HG02885 (cell line): ENCODE data around the gene FXYD2.
"Not testable (repeated sequence)": the region's sequence is repeated elsewhere in the genome, so short reads cannot be mapped to it uniquely, and the experiment has no call there.

Experiments
- ATAC-seq: cut with Tn5 transposase; IDR thresholded peaks from one replicate; pipeline ENCODE4 v1.9.1; 2021; ENCODE audit warnings: mild to moderate bottlenecking; ENCODE audit not compliant: unreplicated experiment, poor library complexity

The FXYD2 gene

DNA sequence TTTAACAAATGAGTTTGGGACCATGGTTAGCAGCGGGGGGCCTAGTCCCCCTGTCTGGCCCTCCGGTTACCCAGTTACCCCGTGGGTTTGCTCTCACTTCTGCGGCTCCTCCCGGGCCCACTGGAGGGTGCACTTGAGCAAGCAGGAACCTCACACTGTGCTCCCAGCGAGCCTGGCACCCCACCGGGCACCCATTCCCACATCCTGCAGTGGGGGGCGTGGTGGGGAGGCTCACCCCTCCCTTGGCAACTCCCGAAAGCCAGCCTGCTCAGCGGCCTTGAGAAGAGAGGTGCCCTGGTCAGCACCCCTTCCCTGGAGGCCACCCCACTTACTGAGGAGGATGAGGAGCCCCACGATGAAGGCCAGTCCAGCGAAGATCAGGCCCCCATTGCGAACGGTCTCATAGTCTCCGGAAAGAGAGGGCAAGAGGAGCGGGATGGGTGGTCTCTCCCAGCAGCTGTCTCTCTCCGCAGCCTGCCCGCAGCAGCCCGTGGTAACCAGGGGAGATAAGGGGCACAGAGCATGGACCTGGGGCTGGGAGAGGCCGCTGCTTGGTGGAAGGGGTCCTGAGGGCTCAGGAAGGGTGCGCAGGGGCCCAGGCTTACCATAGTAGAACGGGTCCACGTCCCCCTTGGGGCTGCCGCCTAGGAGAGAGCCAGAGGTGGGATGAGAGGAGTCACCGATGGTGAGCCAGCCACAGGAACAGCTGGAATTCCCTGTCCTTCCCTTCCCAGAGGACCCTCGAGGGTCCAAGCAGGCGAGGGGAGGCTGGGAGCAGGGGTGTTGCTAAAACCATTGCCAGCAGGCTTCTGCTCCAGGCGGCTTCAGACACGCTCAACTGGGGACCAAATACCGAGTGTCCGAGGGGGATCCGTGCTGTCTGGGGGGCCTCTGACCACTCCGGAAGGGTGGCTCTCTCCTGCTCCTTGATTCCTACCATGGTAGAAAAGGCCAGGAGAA, 2.2 kb downstream of the FXYD2 start:
- no peak for ATAC-seq

DNA sequence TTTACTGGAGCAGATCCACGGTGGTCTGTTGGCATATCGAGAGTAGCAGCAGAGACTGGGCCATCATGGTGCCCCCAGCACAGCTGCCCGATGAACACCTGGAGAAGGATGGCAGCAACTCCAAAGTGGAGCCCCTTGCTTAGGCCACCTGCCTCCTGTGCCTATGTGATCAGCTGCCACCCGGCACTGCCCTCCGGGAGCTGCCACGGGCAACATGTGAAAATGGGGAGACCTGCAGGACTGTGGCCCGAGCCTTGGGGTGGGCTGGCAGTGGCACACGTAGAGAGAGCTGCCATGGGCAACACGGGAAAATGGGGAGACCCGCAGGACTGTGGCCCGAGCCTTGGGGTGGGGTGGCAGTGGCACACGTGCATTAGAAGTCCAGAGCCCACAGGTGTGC, 3.1 kb downstream of the FXYD2 start:
- ATAC-seq = no peak

DNA sequence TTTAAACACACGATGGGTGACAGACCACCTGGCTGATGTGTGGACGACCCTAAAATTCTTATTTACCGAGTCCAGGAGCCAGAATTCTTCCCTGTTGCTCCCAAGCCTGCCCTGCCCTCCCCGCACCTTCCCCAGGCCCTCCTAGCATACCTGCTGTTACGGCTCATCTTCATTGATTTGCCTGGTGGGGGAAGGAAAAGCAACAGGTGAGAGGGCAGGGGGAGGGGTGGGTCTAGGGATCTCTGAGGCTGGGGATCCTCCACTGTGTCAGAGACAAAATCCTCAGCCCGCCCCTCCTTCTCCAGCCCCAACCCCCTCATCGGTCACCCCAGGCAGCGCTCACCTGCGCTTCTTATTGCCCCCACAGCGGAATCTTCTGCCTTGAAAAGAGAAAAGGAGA, 4.0 kb downstream of the FXYD2 start:
- ATAC-seq = no peak

GRCh38 chr11:117820071-117820470, 4.5 kb downstream of the FXYD2 start:
- no peak for ATAC-seq

DNA sequence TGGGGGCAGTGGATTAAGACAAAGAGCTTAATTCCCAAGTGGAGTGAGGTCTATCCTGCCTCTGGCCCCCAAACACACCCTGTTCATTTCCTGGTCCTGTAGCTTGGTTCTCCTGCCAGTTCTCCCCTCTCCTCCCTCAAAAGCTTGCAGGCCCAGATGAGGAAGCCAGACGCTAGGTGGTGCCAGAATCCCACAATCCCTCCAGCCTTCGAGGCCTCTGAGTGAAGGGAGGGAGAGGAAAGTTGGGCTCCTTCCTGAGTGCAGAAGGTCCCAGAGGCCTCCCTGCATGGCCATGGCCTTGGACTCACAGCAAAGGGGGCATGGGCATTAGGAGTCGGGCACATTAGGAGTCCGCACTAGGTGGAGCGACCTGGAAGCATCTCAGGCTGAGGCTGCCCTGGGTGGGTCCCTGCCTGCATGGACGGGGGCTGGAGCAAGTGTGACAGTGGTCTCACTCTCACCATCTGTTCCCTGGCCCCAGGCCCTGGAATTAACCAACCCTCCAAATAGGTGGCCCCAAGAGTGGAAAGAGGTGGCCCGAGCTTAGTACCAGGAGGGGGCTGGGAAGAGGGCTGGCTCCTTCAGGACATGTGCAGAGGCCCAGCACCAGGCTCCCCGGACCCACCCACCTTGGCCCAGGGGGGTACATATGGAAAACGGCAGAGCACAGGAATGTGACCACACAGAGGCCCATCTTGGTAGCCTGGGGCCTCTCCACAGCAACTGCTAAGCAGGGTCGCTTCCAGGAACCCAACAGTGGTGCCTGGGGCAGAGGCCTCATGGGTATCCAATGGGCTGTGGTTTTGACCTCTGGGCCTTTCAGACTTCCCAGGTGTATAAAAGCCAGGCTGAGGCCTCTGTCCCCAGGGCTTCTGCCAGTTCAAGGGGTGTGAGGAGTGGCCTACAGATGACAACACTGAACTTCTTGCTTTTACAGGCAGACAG, 5.2 kb downstream of the FXYD2 start:
- ATAC-seq = no peak

- no peak for ATAC-seq
Observed at GRCh38 chr11:117818041-117818873, 6.3 kb downstream of the FXYD2 start.

- no peak for ATAC-seq
Observed at GRCh38 chr11:117817368-117818040, 7.0 kb downstream of the FXYD2 start.

- ATAC-seq = no peak
Observed at GRCh38 chr11:117816846-117817367, 7.6 kb downstream of the FXYD2 start.

DNA sequence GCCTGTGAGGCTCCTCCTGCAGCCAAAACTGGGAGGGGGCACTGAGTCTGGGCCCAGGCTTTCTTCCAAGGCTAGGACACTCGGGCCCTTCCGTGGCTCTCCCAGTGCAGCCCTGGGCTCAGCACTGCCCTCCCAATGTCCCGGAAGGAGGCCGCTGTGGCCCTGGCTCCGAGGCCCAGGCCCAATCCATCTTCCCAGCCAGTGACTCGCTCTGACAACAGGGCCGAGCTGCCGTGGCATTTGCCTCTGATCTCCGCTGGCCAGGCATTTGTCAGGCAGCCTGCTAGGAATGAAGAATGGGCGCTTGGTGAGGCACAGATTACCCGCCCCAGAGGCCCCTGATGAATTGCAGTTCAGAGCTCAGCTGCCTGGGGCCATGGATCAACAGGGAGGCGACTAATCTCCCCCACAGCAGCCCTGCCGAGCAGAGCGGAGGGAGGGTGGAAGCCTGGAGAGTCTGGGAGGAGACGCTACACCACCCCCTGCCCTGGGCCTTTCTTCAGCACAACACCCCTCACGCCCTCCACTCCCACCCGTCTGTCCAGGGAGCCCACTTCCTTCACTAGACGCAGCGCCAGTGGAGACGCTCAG, 8.3 kb downstream of the FXYD2 start:
- no peak for ATAC-seq

GRCh38 chr11:117815262-117815803, 9.2 kb downstream of the FXYD2 start:
- peak; percentile 79 for ATAC-seq

- ATAC-seq = peak; percentile 41
Observed at GRCh38 chr11:117814766-117815261, 9.7 kb downstream of the FXYD2 start.

GRCh38 chr11:117814204-117814765, 10.3 kb downstream of the FXYD2 start:
- no peak for ATAC-seq

GRCh38 chr11:117810056-117810451, 14.5 kb downstream of the FXYD2 start:
- not testable (repeated sequence) for ATAC-seq

DNA sequence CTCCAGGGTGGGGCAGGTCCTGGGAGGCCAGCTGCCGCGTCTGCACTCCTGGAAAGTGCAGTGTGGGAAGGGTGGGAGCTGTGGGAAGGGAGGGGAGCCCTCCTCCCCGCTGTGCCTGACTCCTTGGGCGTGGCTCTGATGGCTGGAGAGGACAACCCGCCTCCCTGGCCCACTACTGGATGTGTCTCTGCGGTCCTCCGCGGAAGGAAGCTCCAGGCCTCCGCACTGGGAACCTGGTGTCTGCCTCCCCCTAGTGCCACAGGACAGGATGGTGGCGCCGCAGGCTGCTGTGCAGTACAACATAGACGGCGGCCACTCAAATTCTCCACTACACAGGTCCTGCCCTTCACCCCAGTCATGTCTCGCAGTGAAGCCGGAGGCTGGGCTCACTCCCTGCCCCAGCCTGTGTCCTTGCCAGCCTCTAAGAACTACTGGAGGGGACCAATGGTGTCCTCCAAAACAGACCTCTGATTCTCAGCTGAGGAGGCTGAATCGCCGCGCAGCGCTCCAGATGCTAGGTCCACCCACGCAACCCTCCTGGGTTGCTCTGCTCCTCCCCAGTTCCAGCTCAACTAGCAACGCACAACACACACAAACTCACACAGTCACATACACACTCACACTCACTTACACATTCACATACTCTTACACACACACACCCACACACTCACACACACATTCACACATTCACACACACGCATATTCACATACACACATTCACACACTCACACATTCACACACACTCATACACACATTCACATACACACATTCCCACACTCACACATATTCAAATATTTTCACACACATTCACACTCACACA, 15.1 kb downstream of the FXYD2 start:
- no peak for ATAC-seq

DNA sequence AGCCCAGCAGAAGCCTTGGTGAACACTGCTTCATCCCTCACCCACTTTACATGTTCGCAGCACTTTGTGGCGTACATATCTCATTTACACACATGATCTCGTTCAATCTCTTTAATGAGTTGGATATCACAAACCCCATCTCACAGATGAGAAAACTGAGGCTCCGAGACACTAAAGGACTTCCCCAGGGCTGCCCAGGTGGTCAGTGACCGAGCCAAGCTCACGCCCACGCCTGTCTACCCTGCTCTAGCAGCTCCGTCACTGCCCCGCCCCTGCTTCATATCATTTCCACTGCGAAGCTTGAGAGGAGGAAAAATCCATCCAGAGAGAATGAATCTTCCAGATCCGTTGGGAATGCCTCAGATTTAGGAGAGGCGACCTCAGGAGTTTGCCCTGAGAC, 15.8 kb downstream of the FXYD2 start:
- no peak for ATAC-seq

- no peak for ATAC-seq
Observed at GRCh38 chr11:117807482-117808327, 16.8 kb downstream of the FXYD2 start.
